GM18520 (cell line): Measurements from ENCODE around the gene CXXC5.

Experiments
- ATAC-seq: cut with Tn5 transposase; IDR thresholded peaks from one replicate; pipeline ENCODE4 v1.9.1; 2021; ENCODE audit not compliant: unreplicated experiment

The CXXC5 gene

GRCh38 chr5:139678751-139679750 lies 30.9 kb downstream of the CXXC5 start:
- no peak for ATAC-seq

DNA sequence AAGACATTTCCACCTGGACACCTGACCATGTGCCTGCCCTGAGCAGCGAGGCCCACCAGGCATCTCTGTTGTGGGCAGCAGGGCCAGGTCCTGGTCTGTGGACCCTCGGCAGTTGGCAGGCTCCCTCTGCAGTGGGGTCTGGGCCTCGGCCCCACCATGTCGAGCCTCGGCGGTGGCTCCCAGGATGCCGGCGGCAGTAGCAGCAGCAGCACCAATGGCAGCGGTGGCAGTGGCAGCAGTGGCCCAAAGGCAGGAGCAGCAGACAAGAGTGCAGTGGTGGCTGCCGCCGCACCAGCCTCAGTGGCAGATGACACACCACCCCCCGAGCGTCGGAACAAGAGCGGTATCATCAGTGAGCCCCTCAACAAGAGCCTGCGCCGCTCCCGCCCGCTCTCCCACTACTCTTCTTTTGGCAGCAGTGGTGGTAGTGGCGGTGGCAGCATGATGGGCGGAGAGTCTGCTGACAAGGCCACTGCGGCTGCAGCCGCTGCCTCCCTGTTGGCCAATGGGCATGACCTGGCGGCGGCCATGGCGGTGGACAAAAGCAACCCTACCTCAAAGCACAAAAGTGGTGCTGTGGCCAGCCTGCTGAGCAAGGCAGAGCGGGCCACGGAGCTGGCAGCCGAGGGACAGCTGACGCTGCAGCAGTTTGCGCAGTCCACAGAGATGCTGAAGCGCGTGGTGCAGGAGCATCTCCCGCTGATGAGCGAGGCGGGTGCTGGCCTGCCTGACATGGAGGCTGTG lies 32.4 kb downstream of the CXXC5 start:
- no peak for ATAC-seq

- no peak for ATAC-seq
Measured at GRCh38 chr5:139681112-139681458, 32.9 kb downstream of the CXXC5 start.

DNA sequence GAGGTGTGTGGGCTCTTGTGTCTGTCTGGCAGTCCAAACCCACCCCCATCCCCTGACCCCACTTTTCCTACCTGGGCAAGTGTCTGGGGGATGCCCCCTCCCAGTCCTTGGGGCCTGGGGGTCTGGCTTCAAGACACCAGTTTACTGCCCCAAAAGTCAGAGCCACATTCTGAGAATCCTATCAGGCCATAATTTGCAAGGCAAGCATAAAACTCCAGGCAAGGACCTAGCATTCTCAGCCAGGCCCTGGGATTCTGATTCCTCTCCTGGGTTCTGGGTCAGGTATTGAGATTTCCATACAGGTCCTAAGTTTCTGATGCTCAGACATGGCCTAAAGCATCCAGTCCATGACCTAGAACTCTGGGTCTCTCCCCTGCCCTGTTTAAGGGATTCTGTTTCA lies 33.3 kb downstream of the CXXC5 start:
- no peak for ATAC-seq

GRCh38 chr5:139682016-139682975 lies 34.1 kb downstream of the CXXC5 start:
- ATAC-seq = no peak

- no peak for ATAC-seq
Measured at GRCh38 chr5:139683295-139684271, 35.4 kb downstream of the CXXC5 start.

DNA sequence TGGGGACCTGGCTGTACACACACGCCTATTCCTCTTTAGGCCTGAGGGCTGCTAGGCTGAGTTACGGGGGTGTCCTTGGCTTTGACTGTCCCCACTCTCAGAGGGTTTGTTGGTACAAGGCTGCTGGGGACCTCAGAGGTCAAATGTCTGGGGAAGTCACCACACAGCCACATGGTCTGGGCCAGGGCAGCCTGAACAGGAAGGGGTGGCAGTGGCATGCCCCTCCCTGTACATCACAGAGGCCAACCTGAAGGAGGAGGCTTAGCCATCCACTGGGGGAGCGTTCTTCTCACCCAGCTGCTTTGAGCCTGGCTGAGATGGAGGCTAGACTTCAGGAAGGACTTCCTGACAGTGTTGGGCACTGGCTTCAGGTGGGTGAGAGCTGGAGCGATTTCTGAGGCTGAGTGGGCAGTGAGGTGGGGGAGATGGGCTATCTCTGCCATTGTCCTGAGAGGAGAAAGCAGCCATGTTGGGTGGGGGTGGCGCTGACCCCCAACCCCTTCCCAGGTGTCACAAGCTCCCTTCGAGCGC lies 36.3 kb downstream of the CXXC5 start:
- ATAC-seq = no peak

- no peak for ATAC-seq
Measured at GRCh38 chr5:139684881-139685749, 37.0 kb downstream of the CXXC5 start.

DNA sequence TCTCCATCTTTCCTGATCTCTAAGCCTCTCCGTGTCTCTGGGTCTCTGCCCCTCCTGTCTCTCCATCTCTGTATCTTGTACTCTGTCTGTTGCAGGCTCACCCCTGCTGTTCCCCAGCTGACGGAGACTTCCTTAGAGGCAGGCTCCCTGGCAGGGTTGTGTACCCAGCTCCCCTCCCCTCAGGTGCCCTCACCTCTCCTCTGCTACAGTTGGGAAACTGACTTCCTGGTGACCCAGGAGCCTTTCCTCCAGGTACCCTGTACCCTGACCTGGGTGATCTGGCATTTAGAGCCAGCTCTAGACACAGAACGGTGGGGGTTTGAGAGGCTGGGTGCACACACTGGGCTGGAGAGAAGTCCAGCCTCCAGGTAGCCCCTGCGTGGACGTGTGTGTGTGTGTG lies 37.7 kb downstream of the CXXC5 start:
- ATAC-seq = no peak

GRCh38 chr5:139686356-139686705 lies 38.2 kb downstream of the CXXC5 start:
- no peak for ATAC-seq

GRCh38 chr5:139686706-139687441 lies 38.7 kb downstream of the CXXC5 start:
- no peak for ATAC-seq

- ATAC-seq = no peak
Measured at GRCh38 chr5:139687656-139688055, 39.5 kb downstream of the CXXC5 start.

DNA sequence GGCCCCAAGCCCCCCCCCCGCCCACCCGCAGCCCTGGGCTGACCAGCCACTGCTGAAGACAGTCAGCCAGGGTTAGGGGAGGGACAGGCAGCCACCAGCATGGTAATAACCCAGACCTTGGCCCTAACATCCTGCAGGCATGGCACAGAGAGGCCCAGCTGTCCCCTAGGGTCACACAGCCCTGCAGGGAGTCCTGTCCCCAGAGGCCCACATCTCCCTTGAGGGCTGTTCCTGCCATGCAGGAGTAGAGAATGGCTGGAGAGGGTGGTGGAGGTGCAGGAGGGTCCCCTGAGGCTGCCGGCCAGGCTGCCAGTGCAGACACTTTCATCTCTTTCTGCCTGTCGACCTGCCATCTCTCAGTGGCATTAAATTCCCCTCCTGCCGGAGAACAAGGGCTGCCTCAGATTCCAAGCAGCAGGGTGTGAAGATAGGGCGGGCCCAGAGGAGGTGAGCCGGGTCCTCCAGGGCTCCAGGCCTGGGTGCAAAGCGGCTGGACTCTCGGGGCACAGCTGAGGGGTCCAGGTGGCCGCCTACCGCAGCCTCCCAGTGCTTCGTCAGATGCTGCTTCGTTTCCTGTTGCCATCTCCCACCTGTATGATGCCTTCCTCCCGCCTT lies 40.0 kb downstream of the CXXC5 start:
- no peak for ATAC-seq

GRCh38 chr5:139688751-139689372 lies 40.7 kb downstream of the CXXC5 start:
- ATAC-seq = no peak

- ATAC-seq = no peak
Measured at GRCh38 chr5:139689631-139690063, 41.5 kb downstream of the CXXC5 start.

- no peak for ATAC-seq
Measured at GRCh38 chr5:139690064-139690802, 42.1 kb downstream of the CXXC5 start.
